Measurements from ENCODE around the gene TNRC6B.
"Not testable (repeated sequence)": the region's sequence is repeated elsewhere in the genome, so short reads cannot be mapped to it uniquely, and the experiment has no call there.

GRCh38 chr22:40378448-40378847, 200.7 kb downstream of the TNRC6B start:
- TF ChIP-seq POLR2A (IDR thresholded peaks at IDR 0.05; ENCODE audit: low read depth); EP300 (IDR thresholded peaks at IDR 0.05); POLR2AphosphoS5 (IDR thresholded peaks at IDR 0.05): not testable (repeated sequence)
- TF ChIP-seq, protein P1, sequence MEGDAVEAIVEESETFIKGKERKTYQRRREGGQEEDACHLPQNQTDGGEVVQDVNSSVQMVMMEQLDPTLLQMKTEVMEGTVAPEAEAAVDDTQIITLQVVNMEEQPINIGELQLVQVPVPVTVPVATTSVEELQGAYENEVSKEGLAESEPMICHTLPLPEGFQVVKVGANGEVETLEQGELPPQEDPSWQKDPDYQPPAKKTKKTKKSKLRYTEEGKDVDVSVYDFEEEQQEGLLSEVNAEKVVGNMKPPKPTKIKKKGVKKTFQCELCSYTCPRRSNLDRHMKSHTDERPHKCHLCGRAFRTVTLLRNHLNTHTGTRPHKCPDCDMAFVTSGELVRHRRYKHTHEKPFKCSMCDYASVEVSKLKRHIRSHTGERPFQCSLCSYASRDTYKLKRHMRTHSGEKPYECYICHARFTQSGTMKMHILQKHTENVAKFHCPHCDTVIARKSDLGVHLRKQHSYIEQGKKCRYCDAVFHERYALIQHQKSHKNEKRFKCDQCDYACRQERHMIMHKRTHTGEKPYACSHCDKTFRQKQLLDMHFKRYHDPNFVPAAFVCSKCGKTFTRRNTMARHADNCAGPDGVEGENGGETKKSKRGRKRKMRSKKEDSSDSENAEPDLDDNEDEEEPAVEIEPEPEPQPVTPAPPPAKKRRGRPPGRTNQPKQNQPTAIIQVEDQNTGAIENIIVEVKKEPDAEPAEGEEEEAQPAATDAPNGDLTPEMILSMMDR (IDR thresholded peaks at IDR 0.05), result not testable (repeated sequence)
